HL-60 (cell line): Measurements from ENCODE around the gene UBE2J2.

Source experiments
- DNase-seq, 2 experiments: peaks; one replicate each; pipeline ENCODE4 v3.0.0-alpha.2; 2010 to 2020; ENCODE audit warnings: low read depth in 1 of 2, low spot score in 1 of 2
- H3K27ac ChIP-seq: fragments of 250-450 bp; sonication (Bioruptor Pico); replicated peaks from 2 replicates; pipeline ENCODE4 v1.5.1; 2020; ENCODE audit warnings: mild to moderate bottlenecking, moderate library complexity
- H3K27me3 ChIP-seq: fragments of 250-450 bp; sonication (Bioruptor Pico); 2 replicates; pipeline ENCODE4 v1.5.1; 2021; ENCODE audit warnings: mild to moderate bottlenecking, moderate library complexity; ENCODE audit not compliant: insufficient read depth, poor library complexity, severe bottlenecking
- H3K4me3 ChIP-seq: replicated peaks from 2 replicates; pipeline ENCODE4 v1.5.1; 2011; ENCODE audit warnings: mild to moderate bottlenecking, control low read depth, low read length; ENCODE audit not compliant: insufficient read depth
- GABPA ChIP-seq: IDR thresholded peaks from 2 replicates; pipeline ENCODE4 v1.6.1; 2012; ENCODE audit warnings: low read depth
- POLR2AphosphoS5 ChIP-seq: IDR thresholded peaks from 2 replicates; pipeline ENCODE4 v1.6.1; 2012; ENCODE audit warnings: low read depth
- REST ChIP-seq: IDR thresholded peaks from 2 replicates; pipeline ENCODE4 v1.6.1; 2012; ENCODE audit warnings: low read depth; ENCODE audit not compliant: insufficient replicate concordance
- SPI1 ChIP-seq: IDR thresholded peaks from 2 replicates; pipeline ENCODE4 v1.6.1; 2012; ENCODE audit warnings: low read depth, mild to moderate bottlenecking, borderline replicate concordance
- long read RNA-seq: library from polyadenylated mRNA; unstranded; transcript quantifications from one replicate; pipeline ENCODE4 v2.0.0, GENCODE V29; 2020
- TF ChIP-seq, protein P1 (sequence below): IDR thresholded peaks from one replicate; pipeline ENCODE4 v1.5.1; 2011; ENCODE audit warnings: low read length, control low read depth, inconsistent platforms; ENCODE audit not compliant: insufficient read depth

UBE2J2 gene
- long read RNA-seq, transcript UBE2J2-204 (6 exons, 1,057 nt) = minor isoform, 24 of 83 reads
- long read RNA-seq, transcript UBE2J2-202 (7 exons, 1,733 nt) = major isoform, 47 of 83 reads
- long read RNA-seq, partial matches to known transcripts = 1 of 83 reads
- long read RNA-seq, other reads (novel, unspliced or antisense) = 6 of 83 reads

GRCh38 chr1:1273512-1274298, at the start of gene UBE2J2:
UBE2J2 (minus strand) TSS chr1:1273854; CDS start chr1:1267992, 5,862 bp downstream.
- peak within 1 kb of the TSS; percentile 84 for H3K27ac ChIP-seq
- DNase-seq = peak; percentile 87 to 91
- H3K27me3 ChIP-seq = no peaks in the 10 kb centered on the region
- H3K4me3 ChIP-seq = peak within 1 kb of the TSS; percentile 87
- TF ChIP-seq POLR2AphosphoS5 = peak; percentile 29
- TF ChIP-seq, protein P1, sequence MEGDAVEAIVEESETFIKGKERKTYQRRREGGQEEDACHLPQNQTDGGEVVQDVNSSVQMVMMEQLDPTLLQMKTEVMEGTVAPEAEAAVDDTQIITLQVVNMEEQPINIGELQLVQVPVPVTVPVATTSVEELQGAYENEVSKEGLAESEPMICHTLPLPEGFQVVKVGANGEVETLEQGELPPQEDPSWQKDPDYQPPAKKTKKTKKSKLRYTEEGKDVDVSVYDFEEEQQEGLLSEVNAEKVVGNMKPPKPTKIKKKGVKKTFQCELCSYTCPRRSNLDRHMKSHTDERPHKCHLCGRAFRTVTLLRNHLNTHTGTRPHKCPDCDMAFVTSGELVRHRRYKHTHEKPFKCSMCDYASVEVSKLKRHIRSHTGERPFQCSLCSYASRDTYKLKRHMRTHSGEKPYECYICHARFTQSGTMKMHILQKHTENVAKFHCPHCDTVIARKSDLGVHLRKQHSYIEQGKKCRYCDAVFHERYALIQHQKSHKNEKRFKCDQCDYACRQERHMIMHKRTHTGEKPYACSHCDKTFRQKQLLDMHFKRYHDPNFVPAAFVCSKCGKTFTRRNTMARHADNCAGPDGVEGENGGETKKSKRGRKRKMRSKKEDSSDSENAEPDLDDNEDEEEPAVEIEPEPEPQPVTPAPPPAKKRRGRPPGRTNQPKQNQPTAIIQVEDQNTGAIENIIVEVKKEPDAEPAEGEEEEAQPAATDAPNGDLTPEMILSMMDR = no peak
- TF ChIP-seq SPI1 = peak; percentile 12; the same call in 1 of the 2 replicates
- peak; percentile 89 for TF ChIP-seq GABPA
- no peak for TF ChIP-seq REST

DNA sequence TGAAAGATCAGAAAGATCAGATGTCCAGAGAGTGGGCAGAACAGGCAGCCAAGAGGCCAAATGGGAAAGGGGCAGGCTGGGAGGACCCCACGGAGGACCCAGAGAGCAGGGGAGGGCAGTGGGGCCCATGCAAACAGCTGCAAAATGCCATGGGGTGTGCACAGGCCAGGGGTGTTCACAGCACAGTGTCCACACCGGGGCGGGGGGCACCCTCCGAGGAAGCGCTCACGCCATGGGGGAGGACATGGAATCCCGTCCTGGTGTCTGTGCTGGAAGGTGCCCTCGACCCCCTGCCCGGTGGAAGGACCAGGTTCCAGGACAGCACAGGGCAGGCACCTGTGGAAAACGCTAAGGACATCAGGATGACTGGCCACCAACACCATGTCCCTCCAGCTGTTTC, 49.3 kb upstream of the UBE2J2 start:
- Histone ChIP-seq H3K4me3 (no peak overlapping the region), H3K27me3 (no peaks in the 10 kb centered on the region), H3K27ac (no peak overlapping the region)
- DNase-seq = no peak
- TF ChIP-seq, protein P1 = no peak
- TF ChIP-seq REST = no peak
- TF ChIP-seq SPI1 = no peak
- no peak for TF ChIP-seq POLR2AphosphoS5
- no peak for TF ChIP-seq GABPA

DNA sequence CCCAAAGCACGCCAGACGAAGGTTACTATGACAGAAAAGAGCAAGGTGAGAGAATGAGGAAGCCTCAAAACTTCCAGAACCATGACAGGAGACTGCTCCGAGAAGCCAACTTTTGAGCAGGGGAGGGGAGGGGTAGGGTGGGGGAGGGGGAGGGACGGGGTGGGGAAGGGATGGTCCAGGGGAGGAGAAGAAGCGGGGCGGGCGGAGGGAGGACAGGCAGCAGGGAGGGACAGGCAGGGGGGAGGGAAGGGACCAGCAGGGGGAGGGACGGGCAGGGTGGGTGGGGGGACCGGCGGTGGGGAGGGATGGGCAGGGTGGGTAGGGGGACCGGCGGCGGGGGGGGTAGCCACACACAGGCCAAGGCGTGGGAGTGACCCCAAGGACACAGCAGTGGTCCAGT, 48.8 kb upstream of the UBE2J2 start:
- Histone ChIP-seq H3K27ac (no peak overlapping the region), H3K4me3 (no peak overlapping the region), H3K27me3 (no peaks in the 10 kb centered on the region)
- TF ChIP-seq POLR2AphosphoS5 (no peak), SPI1 (no peak), REST (no peak)
- DNase-seq = no peak
